HCT116 (cell line): ENCODE results near the gene ACADS. TPM values are rescaled to one million over a fixed set of nuclear protein-coding genes. Genes with fewer than 3 reads are reported as not detected.

Source experiments
- ATAC-seq: fragments of 200-7000 bp; cut with Tn5 transposase; 2 replicates; pipeline ENCODE4 v1.9.1; 2020; ENCODE audit warnings: mild to moderate bottlenecking, moderate library complexity
- BruUV-seq: library from RNA; stranded (reverse); fragments of 400-500 nt; replicated peaks from 2 replicates; lab custom pipeline; 2021; lab: Mats Ljungman, UMichigan
- CTCF ChIA-PET: fragments of 300-600 bp; sonication (Branson Sonifier 250); formaldehyde crosslinking; loops from one replicate; lab custom pipeline; 2021; ENCODE audit warnings: antibody characterized with exemption; lab: Charles Lee
- POLR2A ChIA-PET: fragments of 300-600, 350-600 bp; sonication (Branson Sonifier 250); formaldehyde crosslinking; loops from one replicate; lab custom pipeline; 2021; ENCODE audit warnings: antibody characterized with exemption; lab: Charles Lee
- RAD21 ChIA-PET, 2 experiments: fragments of 300-600 bp; sonication (Branson Sonifier 250); formaldehyde crosslinking; loops; one replicate each; lab custom pipeline; 2023; ENCODE audit warnings: low total read pairs in 2 of 2; ENCODE audit not compliant: uncharacterized antibody in 2 of 2, unreplicated experiment in 2 of 2, low non-redundant PET in 1 of 2; lab: Charles Lee
- DNase-seq: peaks from one replicate; pipeline ENCODE4 v3.0.0-alpha.2; 2010; ENCODE audit warnings: low read depth, low spot score
- H2AFZ ChIP-seq: fragments of 200-600 bp; shearing (Covaris generic), sonication (generic); 2 replicates; pipeline ENCODE4 v1.6.1; 2017; ENCODE audit warnings: low read depth, mixed run types, mixed read lengths, antibody characterized with exemption, low read length; ENCODE audit not compliant: poor library complexity, severe bottlenecking
- H3K27ac ChIP-seq: 2 replicates; pipeline ENCODE4 v1.5.1; 2012; ENCODE audit warnings: low read depth, low read length
- H3K27me3 ChIP-seq: fragments of 200-600 bp; sonication (generic); 2 replicates; pipeline ENCODE4 v1.6.1; 2016; ENCODE audit warnings: mixed run types, low read length, mixed read lengths; ENCODE audit not compliant: insufficient read depth
- H3K36me3 ChIP-seq, 2 experiments: fragments of 200-500 bp in 1 of 2; fragments of 200-600 bp in 1 of 2; sonication (Bioruptor generic) in 1 of 2; sonication (generic) in 1 of 2; 2 replicates each; pipeline versions ENCODE4 v1.5.1 to v1.6.1; 2014 to 2016; ENCODE audit warnings: low read length in 2 of 2, inconsistent platforms in 1 of 2, mixed read lengths in 1 of 2, mixed run types in 1 of 2; ENCODE audit not compliant: insufficient read depth in 2 of 2, control insufficient read depth in 1 of 2
- H3K4me1 ChIP-seq, 2 experiments: fragments of 200-600 bp in 1 of 2; sonication (generic) in 1 of 2; 2 replicates each; pipeline versions ENCODE4 v1.5.1 to v1.6.1; 2012 to 2017; ENCODE audit warnings: low read length in 2 of 2, inconsistent platforms in 1 of 2, mild to moderate bottlenecking in 1 of 2, mixed read lengths in 1 of 2, mixed run types in 1 of 2, moderate library complexity in 1 of 2; ENCODE audit not compliant: insufficient read depth in 2 of 2, control insufficient read depth in 1 of 2
- H3K4me2 ChIP-seq: fragments of 200-600 bp; sonication (generic); 2 replicates; pipeline ENCODE4 v1.6.1; 2017; ENCODE audit warnings: mixed run types, low read length, mixed read lengths
- H3K4me3 ChIP-seq, 2 experiments: fragments of 200-600 bp in 1 of 2; sonication (generic) in 1 of 2; replicated peaks in 1 of 2; 2 replicates each; pipeline ENCODE4 v1.5.1; 2011 to 2016; ENCODE audit warnings: low read length in 2 of 2, control low read depth in 1 of 2, low read depth in 1 of 2, mild to moderate bottlenecking in 1 of 2, mixed read lengths in 1 of 2, mixed run types in 1 of 2
- H3K79me2 ChIP-seq: fragments of 200-600 bp; sonication (generic); 2 replicates; pipeline ENCODE4 v1.6.1; 2017; ENCODE audit warnings: mild to moderate bottlenecking, mixed run types, low read length, moderate library complexity, mixed read lengths; ENCODE audit not compliant: insufficient read depth
- H3K9ac ChIP-seq: fragments of 200-600 bp; sonication (generic); 2 replicates; pipeline ENCODE4 v1.6.1; 2016; ENCODE audit warnings: low read length, mixed read lengths
- H3K9me2 ChIP-seq: fragments of 200-600 bp; sonication (generic), shearing (Covaris generic); 2 replicates; pipeline ENCODE4 v1.6.1; 2017; ENCODE audit warnings: mixed run types, mild to moderate bottlenecking, moderate library complexity; ENCODE audit not compliant: insufficient read depth
- H3K9me3 ChIP-seq, 2 experiments: fragments of 200-500 bp in 1 of 2; fragments of 200-600 bp in 1 of 2; sonication (Bioruptor generic) in 1 of 2; sonication (generic) in 1 of 2; 2 replicates each; pipeline ENCODE4 v1.6.1; 2014 to 2017; ENCODE audit warnings: low read length in 2 of 2, mixed read lengths in 2 of 2, inconsistent platforms in 1 of 2, low read depth in 1 of 2, mild to moderate bottlenecking in 1 of 2, mixed run types in 1 of 2, moderate library complexity in 1 of 2; ENCODE audit not compliant: control insufficient read depth in 1 of 2, insufficient read depth in 1 of 2
- H4K20me1 ChIP-seq: fragments of 200-600 bp; sonication (generic), shearing (Covaris generic); 2 replicates; pipeline ENCODE4 v1.6.1; 2017; ENCODE audit warnings: mixed run types, mild to moderate bottlenecking, moderate library complexity; ENCODE audit not compliant: insufficient read depth
- CBX3 ChIP-seq: IDR thresholded peaks from 2 replicates; pipeline ENCODE4 v1.6.1; 2012; ENCODE audit warnings: low read depth
- ELF1 ChIP-seq: IDR thresholded peaks from 2 replicates; pipeline ENCODE4 v1.6.1; 2012; ENCODE audit warnings: low read depth, borderline replicate concordance
- FOSL1 ChIP-seq: IDR thresholded peaks from 2 replicates; pipeline ENCODE4 v1.6.1; 2012; ENCODE audit warnings: low read depth
- POLR2A ChIP-seq: IDR thresholded peaks from 2 replicates; pipeline ENCODE4 v1.7.0; 2011; ENCODE audit warnings: borderline replicate concordance; ENCODE audit not compliant: insufficient read depth, insufficient read length; ENCODE audit errors: extremely low read depth
- POLR2AphosphoS5 ChIP-seq: IDR thresholded peaks from 2 replicates; pipeline ENCODE4 v1.6.1; 2011; ENCODE audit warnings: mild to moderate bottlenecking, low read depth, low read length, moderate library complexity
- RAD21 ChIP-seq: IDR thresholded peaks from 2 replicates; pipeline ENCODE4 v1.6.1; 2012; ENCODE audit warnings: low read depth, mild to moderate bottlenecking
- SRF ChIP-seq: IDR thresholded peaks from 2 replicates; pipeline ENCODE4 v1.6.1; 2012; ENCODE audit warnings: low read depth
- ZFX ChIP-seq: fragments of 450-650 bp; IDR thresholded peaks from 2 replicates; pipeline ENCODE4 v1.6.1; 2017
- ZNF274 ChIP-seq: fragments of 200-500 bp; sonication (Bioruptor generic); IDR thresholded peaks from 2 replicates; pipeline ENCODE4 v1.6.1; 2014; ENCODE audit warnings: mild to moderate bottlenecking, low read depth, low read length, inconsistent platforms
- intact Hi-C: fragments of 100-400 bp; cut with micrococcal nuclease; formaldehyde crosslinking; loops from 2 replicates; pipeline ENCODE4 v1.10.0; 2022
- total RNA-seq: library from RNA; stranded (reverse); gene quantifications from one replicate; pipeline ENCODE4 v1.2.1, GENCODE V29; 2021; ENCODE audit not compliant: unreplicated experiment
- TF ChIP-seq, protein P1 (sequence below): IDR thresholded peaks from 2 replicates; pipeline ENCODE4 v1.6.1; 2012; ENCODE audit warnings: low read depth
- TF ChIP-seq, protein P2 (sequence below): IDR thresholded peaks from 2 replicates; pipeline ENCODE4 v1.6.1; 2012

Gene ACADS
- total RNA-seq, 1 experiment from 2014 or later: 21.4 TPM

DNA sequence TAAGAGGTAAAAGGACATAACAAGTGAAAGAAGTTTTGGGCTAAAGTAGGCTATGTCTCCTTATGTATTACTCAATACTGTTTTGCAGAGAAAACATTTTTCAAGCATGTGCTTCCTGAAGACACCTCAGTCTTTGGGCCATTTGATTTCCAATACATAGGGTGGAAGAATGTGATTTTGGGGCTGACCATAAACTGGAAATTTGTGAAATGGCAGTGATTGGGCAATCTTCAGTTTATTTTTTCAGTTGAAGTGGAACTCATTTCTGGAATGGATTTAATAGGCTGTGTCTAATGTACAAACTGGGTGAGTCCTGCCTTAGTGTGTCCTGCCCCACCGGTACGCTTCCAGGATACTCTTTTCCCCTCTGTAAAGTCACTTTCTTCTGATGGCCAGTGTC is 2.8 kb upstream of the ACADS start:
- no peak for TF ChIP-seq ZNF274
- no peak overlapping the region for H3K9ac ChIP-seq
- H3K4me3 ChIP-seq: no peak overlapping the region
- no TSS peak for BruUV-seq
- ATAC-seq: no peak
- peaks cover 33 to 35% of the 10 kb centered on the region in 2 experiments; a peak in 3 of 4 replicates for H3K36me3 ChIP-seq
- no peaks in the 10 kb centered on the region for H3K27me3 ChIP-seq
- H3K4me2 ChIP-seq: no peak overlapping the region
- no peak overlapping the region for H3K27ac ChIP-seq
- RAD21 ChIA-PET: no interaction called here
- intact Hi-C loops: no loop called here
- POLR2A ChIA-PET: no interaction called here
- no peaks in the 10 kb centered on the region for H3K9me3 ChIP-seq
- no peaks in the 10 kb centered on the region for H4K20me1 ChIP-seq
- H2AFZ ChIP-seq: no peak overlapping the region
- no peak for DNase-seq
- H3K79me2 ChIP-seq: no peaks in the 10 kb centered on the region
- no peaks in the 10 kb centered on the region for H3K9me2 ChIP-seq
- H3K4me1 ChIP-seq: peaks cover 3 to 23% of the 10 kb centered on the region in 2 experiments; a peak in 2 of 4 replicates
- CTCF ChIA-PET: no interaction called here

DNA sequence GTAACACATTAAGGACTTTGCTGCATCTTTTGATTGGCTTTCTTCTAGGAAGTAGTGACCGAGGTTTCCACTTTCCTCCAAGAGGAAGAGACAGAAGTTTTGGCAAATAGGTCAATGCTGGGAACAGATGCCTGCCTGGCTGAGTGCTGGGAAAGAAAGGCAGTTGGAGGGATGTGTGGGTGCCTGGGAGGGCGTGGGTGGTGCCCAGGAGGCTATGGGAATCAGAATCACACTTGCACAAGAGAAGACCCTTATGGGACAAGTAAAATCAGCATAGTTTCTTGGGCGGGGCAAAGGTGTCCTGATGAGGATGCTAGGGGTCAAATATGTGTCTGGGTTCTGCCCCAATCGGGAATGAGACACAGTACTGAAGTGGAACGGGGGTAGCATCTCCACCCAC is 906 bp upstream of the ACADS start:
- Histone ChIP-seq H3K4me3 (no peak overlapping the region), H3K4me1 (peaks cover 3 to 23% of the 10 kb centered on the region in 2 experiments; a peak in 2 of 4 replicates), H3K79me2 (no peaks in the 10 kb centered on the region), H3K9me2 (no peaks in the 10 kb centered on the region), H3K27me3 (no peaks in the 10 kb centered on the region), H4K20me1 (no peaks in the 10 kb centered on the region), H3K27ac (no peak overlapping the region), H3K4me2 (peak overlapping the region; percentile 96), H3K9me3 (no peaks in the 10 kb centered on the region), H3K9ac (no peak overlapping the region), H3K36me3 (peaks cover 25 to 26% of the 10 kb centered on the region in 2 experiments; a peak in 3 of 4 replicates), H2AFZ (no peak overlapping the region)
- no TSS peak for BruUV-seq
- ChIA-PET POLR2A (interaction anchor here (1.2 kb wide), 1 partner anchor 14 kb away, joined by 3 read pairs; the partner anchor contains the start of gene UNC119B), CTCF (no interaction called here), RAD21 (no interaction called here)
- TF ChIP-seq RAD21 (no peak), CBX3 (no peak), SRF (no peak), POLR2A (no peak), FOSL1 (no peak), ELF1 (no peak), ZFX (no peak), POLR2AphosphoS5 (no peak)
- TF ChIP-seq, protein P1, sequence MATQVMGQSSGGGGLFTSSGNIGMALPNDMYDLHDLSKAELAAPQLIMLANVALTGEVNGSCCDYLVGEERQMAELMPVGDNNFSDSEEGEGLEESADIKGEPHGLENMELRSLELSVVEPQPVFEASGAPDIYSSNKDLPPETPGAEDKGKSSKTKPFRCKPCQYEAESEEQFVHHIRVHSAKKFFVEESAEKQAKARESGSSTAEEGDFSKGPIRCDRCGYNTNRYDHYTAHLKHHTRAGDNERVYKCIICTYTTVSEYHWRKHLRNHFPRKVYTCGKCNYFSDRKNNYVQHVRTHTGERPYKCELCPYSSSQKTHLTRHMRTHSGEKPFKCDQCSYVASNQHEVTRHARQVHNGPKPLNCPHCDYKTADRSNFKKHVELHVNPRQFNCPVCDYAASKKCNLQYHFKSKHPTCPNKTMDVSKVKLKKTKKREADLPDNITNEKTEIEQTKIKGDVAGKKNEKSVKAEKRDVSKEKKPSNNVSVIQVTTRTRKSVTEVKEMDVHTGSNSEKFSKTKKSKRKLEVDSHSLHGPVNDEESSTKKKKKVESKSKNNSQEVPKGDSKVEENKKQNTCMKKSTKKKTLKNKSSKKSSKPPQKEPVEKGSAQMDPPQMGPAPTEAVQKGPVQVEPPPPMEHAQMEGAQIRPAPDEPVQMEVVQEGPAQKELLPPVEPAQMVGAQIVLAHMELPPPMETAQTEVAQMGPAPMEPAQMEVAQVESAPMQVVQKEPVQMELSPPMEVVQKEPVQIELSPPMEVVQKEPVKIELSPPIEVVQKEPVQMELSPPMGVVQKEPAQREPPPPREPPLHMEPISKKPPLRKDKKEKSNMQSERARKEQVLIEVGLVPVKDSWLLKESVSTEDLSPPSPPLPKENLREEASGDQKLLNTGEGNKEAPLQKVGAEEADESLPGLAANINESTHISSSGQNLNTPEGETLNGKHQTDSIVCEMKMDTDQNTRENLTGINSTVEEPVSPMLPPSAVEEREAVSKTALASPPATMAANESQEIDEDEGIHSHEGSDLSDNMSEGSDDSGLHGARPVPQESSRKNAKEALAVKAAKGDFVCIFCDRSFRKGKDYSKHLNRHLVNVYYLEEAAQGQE: no peak
- TF ChIP-seq, protein P2, sequence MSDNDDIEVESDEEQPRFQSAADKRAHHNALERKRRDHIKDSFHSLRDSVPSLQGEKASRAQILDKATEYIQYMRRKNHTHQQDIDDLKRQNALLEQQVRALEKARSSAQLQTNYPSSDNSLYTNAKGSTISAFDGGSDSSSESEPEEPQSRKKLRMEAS: no peak
- DNase-seq (no peak), ATAC-seq (no peak)
- intact Hi-C loops: loop anchor here (5.0 kb wide), 1 partner anchor 248 kb away; no protein-coding TSS in a partner anchor
